ENCODE data around the gene PALD1.

- TF ChIP-seq CTCF (IDR thresholded peaks at IDR 0.05): no peak
- no peak for TF ChIP-seq POLR2A (IDR thresholded peaks at IDR 0.05)
- TF ChIP-seq EP300 (IDR thresholded peaks at IDR 0.05): no peak
- no peak for TF ChIP-seq POLR2AphosphoS5 (IDR thresholded peaks at IDR 0.05)
These were observed 44.5 kb downstream of the PALD1 start for GRCh38 chr10:70523057-70523456.

Data from suprapubic skin (tissue), 4 donors.